Parathyroid adenoma (tissue), 2 donors: Measurements from ENCODE around the gene GJD3.
A peak's percentile ranks its signal among the peaks of the same experiment; 100 is the strongest.

Source experiments
- H2AFZ ChIP-seq: fragments of 300-600 bp; sonication (generic); one replicate; pipeline ENCODE4 v1.7.0; 2017; ENCODE audit warnings: antibody characterized with exemption, mild to moderate bottlenecking
- H3K27ac ChIP-seq: fragments of 300-600 bp; sonication (generic); one replicate; pipeline ENCODE4 v1.7.0; 2017
- H3K27me3 ChIP-seq: fragments of 300-600 bp; sonication (generic); one replicate; pipeline ENCODE4 v1.7.0; 2017; ENCODE audit warnings: low read length; ENCODE audit not compliant: control insufficient read depth, insufficient read depth
- H3K36me3 ChIP-seq: fragments of 300-600 bp; sonication (generic); one replicate; pipeline ENCODE4 v1.7.0; 2017; ENCODE audit warnings: low read length; ENCODE audit not compliant: control insufficient read depth, insufficient read depth
- H3K4me1 ChIP-seq: fragments of 300-600 bp; sonication (generic); one replicate; pipeline ENCODE4 v1.7.0; 2017; ENCODE audit warnings: control low read depth
- H3K4me2 ChIP-seq: fragments of 300-600 bp; sonication (generic); one replicate; pipeline ENCODE4 v1.7.0; 2017; ENCODE audit warnings: low read length
- H3K4me3 ChIP-seq: fragments of 300-600 bp; sonication (generic); one replicate; pipeline ENCODE4 v1.7.0; 2017; ENCODE audit warnings: low read depth, low read length
- H3K79me2 ChIP-seq: fragments of 300-600 bp; sonication (generic); one replicate; pipeline ENCODE4 v1.7.0; 2017; ENCODE audit warnings: control low read depth
- H3K9ac ChIP-seq: fragments of 300-600 bp; sonication (generic); one replicate; pipeline ENCODE4 v1.7.0; 2017; ENCODE audit warnings: mild to moderate bottlenecking
- H3K9me3 ChIP-seq: fragments of 300-600 bp; sonication (generic); one replicate; pipeline ENCODE4 v1.7.0; 2017; ENCODE audit warnings: low read length; ENCODE audit not compliant: control insufficient read depth
- TF ChIP-seq, protein P1 (sequence below): fragments of 300-600 bp; sonication (generic); IDR thresholded peaks from one replicate; pipeline ENCODE4 v1.7.0; 2017; ENCODE audit warnings: antibody characterized with exemption, mild to moderate bottlenecking
- donor health status: primary hyperparathyroidism.

Gene GJD3

DNA sequence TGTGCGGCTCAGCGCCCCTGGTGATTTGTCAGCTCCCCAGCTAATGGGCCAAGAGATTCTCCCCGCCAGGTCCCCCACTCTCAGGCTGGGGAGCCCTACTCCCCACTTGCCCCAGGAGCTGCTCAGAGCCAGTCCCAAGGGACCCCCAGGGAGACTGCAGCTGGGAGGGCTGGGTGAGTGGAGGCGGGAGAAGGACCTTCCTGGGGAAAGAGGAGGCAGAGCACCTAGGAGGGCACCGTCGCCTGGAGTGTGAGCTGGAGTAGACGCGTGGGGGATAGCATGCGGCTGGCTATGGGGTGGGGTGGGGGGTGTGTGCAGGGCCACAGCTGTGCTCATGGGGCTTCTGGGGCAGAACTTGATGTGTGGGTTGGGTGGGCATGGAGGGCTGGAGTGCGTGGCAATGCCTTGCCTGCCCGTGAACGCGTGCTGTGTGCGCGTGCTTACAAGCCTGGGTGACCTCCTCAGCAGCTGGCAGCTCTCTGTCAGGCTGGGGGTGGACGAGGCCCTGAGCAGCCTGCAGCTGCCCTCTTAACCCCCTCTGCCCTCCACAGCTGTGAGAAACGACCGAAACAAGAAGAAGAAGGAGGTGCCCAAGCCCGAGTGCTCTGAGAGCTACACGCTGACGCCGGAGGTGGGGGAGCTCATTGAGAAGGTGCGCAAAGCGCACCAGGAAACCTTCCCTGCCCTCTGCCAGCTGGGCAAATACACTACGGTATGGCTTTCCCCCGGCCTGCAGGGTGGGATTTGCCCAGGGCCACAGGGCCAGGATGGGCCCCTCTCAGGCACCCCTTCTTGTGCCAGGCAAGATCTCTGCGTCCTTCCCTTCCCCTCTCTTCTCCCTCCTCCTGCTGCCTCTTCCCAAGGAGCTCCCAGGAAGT, 12.9 kb downstream of the GJD3 start:
- Histone ChIP-seq H3K27me3 (no peaks in the 10 kb centered on the region), H3K4me2 (no peak overlapping the region), H3K36me3 (no peaks in the 10 kb centered on the region), H3K79me2 (peaks cover 6% of the 10 kb centered on the region), H3K9ac (no peak overlapping the region), H3K4me1 (peaks cover 17% of the 10 kb centered on the region), H3K9me3 (no peaks in the 10 kb centered on the region), H2AFZ (no peak overlapping the region), H3K27ac (no peak overlapping the region), H3K4me3 (no peak overlapping the region)
- TF ChIP-seq, protein P1, sequence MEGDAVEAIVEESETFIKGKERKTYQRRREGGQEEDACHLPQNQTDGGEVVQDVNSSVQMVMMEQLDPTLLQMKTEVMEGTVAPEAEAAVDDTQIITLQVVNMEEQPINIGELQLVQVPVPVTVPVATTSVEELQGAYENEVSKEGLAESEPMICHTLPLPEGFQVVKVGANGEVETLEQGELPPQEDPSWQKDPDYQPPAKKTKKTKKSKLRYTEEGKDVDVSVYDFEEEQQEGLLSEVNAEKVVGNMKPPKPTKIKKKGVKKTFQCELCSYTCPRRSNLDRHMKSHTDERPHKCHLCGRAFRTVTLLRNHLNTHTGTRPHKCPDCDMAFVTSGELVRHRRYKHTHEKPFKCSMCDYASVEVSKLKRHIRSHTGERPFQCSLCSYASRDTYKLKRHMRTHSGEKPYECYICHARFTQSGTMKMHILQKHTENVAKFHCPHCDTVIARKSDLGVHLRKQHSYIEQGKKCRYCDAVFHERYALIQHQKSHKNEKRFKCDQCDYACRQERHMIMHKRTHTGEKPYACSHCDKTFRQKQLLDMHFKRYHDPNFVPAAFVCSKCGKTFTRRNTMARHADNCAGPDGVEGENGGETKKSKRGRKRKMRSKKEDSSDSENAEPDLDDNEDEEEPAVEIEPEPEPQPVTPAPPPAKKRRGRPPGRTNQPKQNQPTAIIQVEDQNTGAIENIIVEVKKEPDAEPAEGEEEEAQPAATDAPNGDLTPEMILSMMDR = no peak

DNA sequence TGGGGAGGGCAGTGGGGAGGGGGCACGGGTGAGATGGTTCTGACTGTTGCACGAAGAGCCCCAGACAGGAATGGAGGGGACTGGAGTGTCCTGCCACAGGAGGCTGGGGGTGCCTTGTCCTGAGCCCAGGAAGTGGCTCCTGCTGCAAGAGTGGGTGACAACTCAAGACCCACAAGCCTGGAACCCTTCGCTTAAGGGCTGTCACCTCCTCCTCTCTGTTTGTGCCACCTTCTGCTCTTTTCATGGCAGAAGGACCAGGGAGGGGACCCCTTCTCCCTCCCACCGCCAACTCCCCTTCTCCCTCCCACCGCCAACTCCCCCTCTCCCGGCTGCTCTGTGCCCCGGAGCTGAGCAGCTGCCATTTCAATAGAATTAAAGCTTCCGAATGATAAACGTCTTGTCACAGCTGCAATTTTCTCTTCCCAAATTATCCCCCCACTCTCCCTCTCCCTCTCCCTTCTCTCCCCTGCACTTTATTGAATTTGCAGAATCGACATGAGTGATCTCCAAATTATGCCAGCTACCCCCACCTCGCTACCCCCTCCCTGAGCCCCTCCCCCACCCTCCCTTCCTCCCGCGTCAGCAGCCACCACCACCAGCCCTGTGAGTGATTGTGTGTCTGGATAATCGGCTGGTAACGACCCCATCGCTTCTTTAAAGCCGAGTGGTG, 13.7 kb downstream of the GJD3 start:
- Histone ChIP-seq H2AFZ (no peak overlapping the region), H3K36me3 (no peaks in the 10 kb centered on the region), H3K27ac (peak overlapping the region; percentile 7), H3K9me3 (no peaks in the 10 kb centered on the region), H3K4me2 (no peak overlapping the region), H3K79me2 (peaks cover 6% of the 10 kb centered on the region), H3K4me1 (peaks cover 21% of the 10 kb centered on the region), H3K9ac (no peak overlapping the region), H3K4me3 (no peak overlapping the region), H3K27me3 (no peaks in the 10 kb centered on the region)
- TF ChIP-seq, protein P1 = no peak

DNA sequence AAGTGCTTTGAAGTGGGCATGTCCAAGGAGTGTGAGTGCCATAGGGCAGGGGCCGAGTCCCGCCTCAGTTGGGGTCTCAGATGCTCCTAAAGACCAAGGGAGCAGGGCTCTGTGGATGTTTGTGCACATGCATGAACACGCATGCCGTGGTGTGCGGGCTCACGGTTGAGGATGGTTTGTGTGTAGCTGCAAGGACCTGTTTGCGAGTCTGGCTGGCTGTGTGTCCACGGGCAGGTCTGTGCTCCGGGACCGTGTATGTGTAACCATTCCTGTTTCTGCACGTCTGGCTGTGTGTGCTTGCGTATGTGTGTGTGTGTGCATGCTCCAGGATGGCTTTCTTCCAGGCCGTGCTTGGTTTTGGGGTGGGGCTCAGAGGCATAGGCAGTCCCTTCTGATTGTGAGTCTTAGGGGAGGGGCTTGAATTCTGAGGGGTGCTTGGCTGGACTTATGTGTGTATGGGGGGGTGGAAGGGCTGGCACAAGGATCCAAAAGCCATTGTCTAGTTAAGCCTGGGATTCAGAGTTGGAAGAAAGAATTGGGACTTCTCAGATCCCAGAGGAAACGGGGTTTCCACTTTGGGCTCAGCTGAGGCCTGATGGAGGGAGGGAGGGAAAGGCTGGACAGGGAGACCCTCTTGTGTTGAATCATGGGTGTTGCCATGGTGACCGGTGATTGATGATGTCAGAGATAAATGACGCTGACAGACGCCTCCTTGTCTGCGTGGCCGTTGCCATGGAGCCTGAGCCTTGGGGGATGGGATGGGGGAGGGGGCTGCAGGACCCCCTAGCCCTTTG, 14.4 kb downstream of the GJD3 start:
- no peaks in the 10 kb centered on the region for H3K36me3 ChIP-seq
- H3K27ac ChIP-seq = peak overlapping the region; percentile 7
- H3K27me3 ChIP-seq = no peaks in the 10 kb centered on the region
- H3K4me3 ChIP-seq = no peak overlapping the region
- no peaks in the 10 kb centered on the region for H3K9me3 ChIP-seq
- peaks cover 6% of the 10 kb centered on the region for H3K79me2 ChIP-seq
- H3K4me1 ChIP-seq = peaks cover 28% of the 10 kb centered on the region
- no peak overlapping the region for H3K9ac ChIP-seq
- H2AFZ ChIP-seq = no peak overlapping the region
- TF ChIP-seq, protein P1 = no peak
- H3K4me2 ChIP-seq = no peak overlapping the region

DNA sequence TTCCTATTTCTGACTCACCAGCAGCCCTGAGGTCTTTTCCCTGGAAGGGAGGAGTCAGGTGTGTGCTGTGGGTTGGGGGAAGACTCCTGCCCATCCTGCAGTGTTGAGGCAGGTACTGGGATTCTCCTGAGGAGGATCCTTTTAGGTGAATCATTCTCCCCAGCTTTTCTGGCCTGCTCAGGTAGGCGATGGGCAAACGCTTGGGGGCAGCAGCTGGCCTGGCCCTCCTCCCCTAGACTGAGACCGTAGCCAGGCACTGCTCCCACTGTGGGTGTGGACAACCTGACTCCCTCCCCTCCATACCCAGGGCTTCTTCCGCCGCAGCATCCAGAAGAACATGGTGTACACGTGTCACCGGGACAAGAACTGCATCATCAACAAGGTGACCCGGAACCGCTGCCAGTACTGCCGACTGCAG, 15.1 kb downstream of the GJD3 start:
- H3K9me3 ChIP-seq = no peaks in the 10 kb centered on the region
- no peak overlapping the region for H3K27ac ChIP-seq
- H3K27me3 ChIP-seq = no peaks in the 10 kb centered on the region
- H3K4me2 ChIP-seq = no peak overlapping the region
- TF ChIP-seq, protein P1 = no peak
- no peak overlapping the region for H2AFZ ChIP-seq
- no peak overlapping the region for H3K9ac ChIP-seq
- H3K36me3 ChIP-seq = no peaks in the 10 kb centered on the region
- peaks cover 6% of the 10 kb centered on the region for H3K79me2 ChIP-seq
- H3K4me1 ChIP-seq = peaks cover 30% of the 10 kb centered on the region
- H3K4me3 ChIP-seq = no peak overlapping the region
